Nephron progenitor cell (in vitro differentiated cells): ENCODE data around the gene ATXN7L2.
"Not testable (repeated sequence)": the region's sequence is repeated elsewhere in the genome, so short reads cannot be mapped to it uniquely, and the experiment has no call there.

ENCODE experiments used
- DNase-seq: peaks from one replicate; pipeline ENCODE4 v3.0.0; 2021
- H3K27ac Mint-ChIP-seq: 2 replicates; pipeline ENCODE4 v1.8.0; 2021; ENCODE audit warnings: mild to moderate bottlenecking, moderate library complexity, mixed read lengths
- H3K27me3 Mint-ChIP-seq: 2 replicates; pipeline ENCODE4 v1.8.0; 2021; ENCODE audit warnings: mild to moderate bottlenecking, low read depth, mixed read lengths; ENCODE audit not compliant: poor library complexity
- H3K36me3 Mint-ChIP-seq: 2 replicates; pipeline ENCODE4 v1.8.0; 2021; ENCODE audit warnings: low read depth, mixed read lengths
- H3K4me1 Mint-ChIP-seq: 2 replicates; pipeline ENCODE4 v1.8.0; 2021; ENCODE audit warnings: mixed read lengths
- H3K4me3 Mint-ChIP-seq: 2 replicates; pipeline ENCODE4 v1.8.0; 2021; ENCODE audit warnings: mild to moderate bottlenecking, moderate library complexity, mixed read lengths
- H3K9me3 Mint-ChIP-seq: 2 replicates; pipeline ENCODE4 v1.8.0; 2021; ENCODE audit warnings: mild to moderate bottlenecking, moderate library complexity, mixed read lengths
- TF ChIP-seq, protein P1 (sequence below): fragments of 200-600 bp; sonication (generic); IDR thresholded peaks from 2 replicates; pipeline ENCODE4 v1.5.0; 2021; ENCODE audit warnings: antibody characterized with exemption

ATXN7L2 gene

DNA sequence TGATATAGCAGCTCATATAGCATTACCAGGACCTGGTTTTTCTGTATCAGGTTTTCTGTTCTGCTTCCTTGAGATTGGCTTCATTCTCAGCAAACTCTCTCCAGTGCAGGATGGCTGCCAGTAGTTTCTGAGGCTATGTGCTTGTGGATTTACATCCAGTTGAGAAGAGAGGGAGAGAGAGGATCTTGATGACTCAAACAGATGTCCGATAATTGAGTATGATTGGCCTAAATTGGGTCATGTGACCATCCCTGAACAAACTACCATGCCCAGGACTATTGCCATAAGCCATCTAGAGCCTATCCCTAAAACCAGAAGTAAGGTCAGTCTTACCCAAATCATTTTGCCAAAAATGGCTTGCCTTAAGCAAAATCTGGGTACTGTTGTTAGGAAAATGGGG, 39.4 kb upstream of the ATXN7L2 start:
- Mint-ChIP-seq H3K4me3 (no peak overlapping the region), H3K36me3 (no peaks in the 10 kb centered on the region)

DNA sequence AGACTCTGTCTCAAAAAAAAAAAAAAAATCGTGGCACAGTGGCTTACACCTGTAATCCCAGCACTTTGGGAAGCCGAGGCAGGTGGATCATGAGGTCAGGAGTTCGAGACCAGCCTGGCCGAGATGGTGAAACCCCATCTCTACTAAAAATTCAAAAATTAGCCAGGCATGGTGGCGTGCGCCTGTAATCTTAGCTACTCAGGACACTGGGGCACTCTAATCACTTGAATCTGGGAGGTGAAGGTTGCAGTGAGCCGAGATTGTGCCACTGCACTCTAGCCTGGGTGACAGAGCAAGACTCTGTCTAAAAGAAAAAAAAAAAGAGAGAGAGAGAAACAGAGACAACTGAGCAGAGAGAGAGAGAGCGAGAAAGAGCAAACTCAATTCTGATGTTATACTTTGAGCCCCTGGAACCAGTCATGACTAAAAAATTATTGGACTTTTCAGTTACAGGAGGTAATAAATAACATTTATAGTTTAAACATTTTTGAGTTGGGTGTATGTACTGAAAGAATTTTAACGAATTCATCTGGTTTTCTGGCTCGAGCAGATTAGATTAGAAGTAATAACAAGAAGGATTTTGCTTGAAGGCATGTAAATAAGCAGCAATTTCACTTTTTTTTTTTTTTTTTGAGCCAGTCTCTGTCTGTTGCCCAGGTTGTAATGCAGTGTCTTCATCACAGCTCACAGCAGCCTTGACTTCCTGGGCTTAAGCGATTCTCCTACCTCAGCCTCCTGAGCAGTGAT, 37.6 kb upstream of the ATXN7L2 start:
- H3K36me3 Mint-ChIP-seq, H3K9me3 Mint-ChIP-seq, H3K4me3 Mint-ChIP-seq, H3K27ac Mint-ChIP-seq, DNase-seq, H3K4me1 Mint-ChIP-seq: not testable (repeated sequence)
- peaks cover 57% of the 10 kb centered on the region for H3K27me3 Mint-ChIP-seq

More for the DNA sequence above, 39.4 kb upstream of the ATXN7L2 start:
- H3K4me1 Mint-ChIP-seq, result no peaks in the 10 kb centered on the region
- TF ChIP-seq, protein P1, sequence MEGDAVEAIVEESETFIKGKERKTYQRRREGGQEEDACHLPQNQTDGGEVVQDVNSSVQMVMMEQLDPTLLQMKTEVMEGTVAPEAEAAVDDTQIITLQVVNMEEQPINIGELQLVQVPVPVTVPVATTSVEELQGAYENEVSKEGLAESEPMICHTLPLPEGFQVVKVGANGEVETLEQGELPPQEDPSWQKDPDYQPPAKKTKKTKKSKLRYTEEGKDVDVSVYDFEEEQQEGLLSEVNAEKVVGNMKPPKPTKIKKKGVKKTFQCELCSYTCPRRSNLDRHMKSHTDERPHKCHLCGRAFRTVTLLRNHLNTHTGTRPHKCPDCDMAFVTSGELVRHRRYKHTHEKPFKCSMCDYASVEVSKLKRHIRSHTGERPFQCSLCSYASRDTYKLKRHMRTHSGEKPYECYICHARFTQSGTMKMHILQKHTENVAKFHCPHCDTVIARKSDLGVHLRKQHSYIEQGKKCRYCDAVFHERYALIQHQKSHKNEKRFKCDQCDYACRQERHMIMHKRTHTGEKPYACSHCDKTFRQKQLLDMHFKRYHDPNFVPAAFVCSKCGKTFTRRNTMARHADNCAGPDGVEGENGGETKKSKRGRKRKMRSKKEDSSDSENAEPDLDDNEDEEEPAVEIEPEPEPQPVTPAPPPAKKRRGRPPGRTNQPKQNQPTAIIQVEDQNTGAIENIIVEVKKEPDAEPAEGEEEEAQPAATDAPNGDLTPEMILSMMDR, result no peak
- no peak for DNase-seq
- no peaks in the 10 kb centered on the region for H3K9me3 Mint-ChIP-seq
- H3K27me3 Mint-ChIP-seq, result peaks cover 40% of the 10 kb centered on the region
- H3K27ac Mint-ChIP-seq, result no peak overlapping the region

DNA sequence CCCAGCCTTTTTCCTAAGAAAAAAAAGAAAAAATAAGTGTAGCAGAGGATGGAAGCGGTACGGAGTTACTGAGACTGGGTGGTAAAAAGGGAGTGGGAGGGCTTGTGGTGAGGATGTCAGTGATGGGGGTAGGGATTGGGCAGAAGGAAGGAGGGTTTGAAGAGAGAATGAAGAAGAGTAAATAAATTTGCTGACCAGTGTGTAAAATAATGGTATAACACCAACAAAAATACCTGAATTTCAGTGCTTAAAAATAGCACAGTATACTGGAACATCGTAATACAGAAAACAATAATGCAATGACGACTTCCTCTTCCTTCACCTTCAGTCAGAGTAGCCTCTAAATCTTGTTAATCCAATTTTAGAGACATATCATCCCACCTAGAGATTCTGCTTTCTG, 36.2 kb upstream of the ATXN7L2 start:
- H3K36me3 Mint-ChIP-seq, result no peaks in the 10 kb centered on the region
- H3K27ac Mint-ChIP-seq, result no peak overlapping the region
- DNase-seq, result no peak
- H3K4me1 Mint-ChIP-seq, result no peaks in the 10 kb centered on the region
- H3K27me3 Mint-ChIP-seq, result peaks cover 68% of the 10 kb centered on the region
- TF ChIP-seq, protein P1, result no peak
- H3K4me3 Mint-ChIP-seq, result no peak overlapping the region
- H3K9me3 Mint-ChIP-seq, result peaks cover 4% of the 10 kb centered on the region

DNA sequence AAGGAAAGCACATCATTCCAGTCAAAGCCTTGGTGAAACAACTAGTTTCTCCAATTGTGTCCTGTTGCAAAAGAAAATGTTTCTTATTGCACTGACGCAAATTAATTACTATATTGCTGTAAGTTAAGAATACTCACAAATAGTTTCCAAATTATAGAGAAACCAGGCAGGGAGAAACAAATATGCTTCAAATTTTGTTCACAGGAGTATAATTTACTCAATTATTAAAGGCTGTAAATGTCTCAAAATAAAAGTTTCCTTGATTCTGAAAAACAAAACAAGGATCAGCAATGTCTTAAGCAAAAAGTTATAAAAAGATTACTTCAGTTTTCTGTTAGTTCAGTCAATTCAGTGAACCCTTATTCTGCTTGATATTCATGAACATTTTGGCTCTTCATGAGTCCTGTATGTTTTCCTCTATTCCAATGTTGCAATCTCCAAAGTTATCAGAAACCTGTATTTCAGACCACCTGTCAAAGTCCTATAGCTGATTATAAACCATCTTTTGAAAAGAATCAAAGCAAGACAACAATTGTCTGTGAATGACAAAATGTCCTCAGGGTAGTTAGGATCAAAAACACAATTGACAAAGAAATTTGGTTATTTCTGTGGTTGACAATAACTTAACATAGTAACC, 29.1 kb upstream of the ATXN7L2 start:
- TF ChIP-seq, protein P1, result no peak
- no peaks in the 10 kb centered on the region for H3K4me1 Mint-ChIP-seq
- no peak overlapping the region for H3K27ac Mint-ChIP-seq
- DNase-seq, result no peak
- peaks cover 4% of the 10 kb centered on the region for H3K36me3 Mint-ChIP-seq
- H3K4me3 Mint-ChIP-seq, result no peak overlapping the region
- H3K27me3 Mint-ChIP-seq, result peaks cover 45% of the 10 kb centered on the region
- H3K9me3 Mint-ChIP-seq, result peaks cover 51% of the 10 kb centered on the region

DNA sequence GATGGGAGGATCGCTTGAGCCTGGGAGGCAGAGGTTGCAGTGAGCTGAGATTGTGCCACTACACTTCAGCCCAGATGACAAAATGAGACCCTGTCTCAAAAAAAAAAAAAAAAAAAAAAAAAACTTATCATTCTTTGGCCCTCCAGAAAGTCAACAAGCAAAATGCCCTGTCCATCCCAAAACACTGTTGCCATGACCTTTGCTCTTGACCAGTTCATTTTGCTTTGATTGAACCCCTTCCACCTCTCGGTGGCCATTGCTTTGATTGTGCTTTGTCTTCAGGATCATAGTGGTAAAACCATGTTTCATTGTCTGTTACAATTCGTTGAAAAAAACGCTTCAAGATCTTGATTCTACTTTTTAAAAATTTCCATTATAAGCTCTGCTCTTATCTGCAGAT, 25.9 kb upstream of the ATXN7L2 start:
- peaks cover 49% of the 10 kb centered on the region for H3K27me3 Mint-ChIP-seq
- H3K4me3 Mint-ChIP-seq, result no peak overlapping the region
- H3K36me3 Mint-ChIP-seq, result peaks cover 4% of the 10 kb centered on the region
- no peak overlapping the region for H3K27ac Mint-ChIP-seq
- TF ChIP-seq, protein P1, result no peak
- no peak for DNase-seq
- H3K9me3 Mint-ChIP-seq, result peaks cover 53% of the 10 kb centered on the region
- H3K4me1 Mint-ChIP-seq, result no peaks in the 10 kb centered on the region

DNA sequence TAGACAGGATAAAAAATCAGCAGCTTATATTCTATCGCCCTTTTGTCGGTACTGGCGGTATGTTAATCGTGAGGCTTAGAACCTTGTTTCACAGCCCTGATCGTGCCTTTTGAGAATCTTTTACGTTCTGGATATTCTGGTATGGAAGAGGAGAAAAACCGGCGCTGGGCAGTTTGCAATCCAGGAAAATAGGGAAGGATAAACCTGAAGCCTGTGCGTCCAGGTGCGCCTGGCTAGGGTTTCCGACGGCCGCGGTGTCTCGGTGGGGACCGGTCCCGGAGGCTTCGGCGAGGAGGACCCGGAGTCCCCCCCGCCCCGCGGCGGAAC, 17.6 kb upstream of the ATXN7L2 start:
- Mint-ChIP-seq H3K27ac (no peak overlapping the region), H3K4me3 (peak overlapping the region; percentile 79), H3K36me3 (no peaks in the 10 kb centered on the region), H3K27me3 (peaks cover 100% of the 10 kb centered on the region), H3K9me3 (peaks cover 3% of the 10 kb centered on the region), H3K4me1 (peaks cover 9% of the 10 kb centered on the region)
- DNase-seq, result no peak
- TF ChIP-seq, protein P1, result no peak
